ENCODE measurements around the gene NAP1L4.

DNA sequence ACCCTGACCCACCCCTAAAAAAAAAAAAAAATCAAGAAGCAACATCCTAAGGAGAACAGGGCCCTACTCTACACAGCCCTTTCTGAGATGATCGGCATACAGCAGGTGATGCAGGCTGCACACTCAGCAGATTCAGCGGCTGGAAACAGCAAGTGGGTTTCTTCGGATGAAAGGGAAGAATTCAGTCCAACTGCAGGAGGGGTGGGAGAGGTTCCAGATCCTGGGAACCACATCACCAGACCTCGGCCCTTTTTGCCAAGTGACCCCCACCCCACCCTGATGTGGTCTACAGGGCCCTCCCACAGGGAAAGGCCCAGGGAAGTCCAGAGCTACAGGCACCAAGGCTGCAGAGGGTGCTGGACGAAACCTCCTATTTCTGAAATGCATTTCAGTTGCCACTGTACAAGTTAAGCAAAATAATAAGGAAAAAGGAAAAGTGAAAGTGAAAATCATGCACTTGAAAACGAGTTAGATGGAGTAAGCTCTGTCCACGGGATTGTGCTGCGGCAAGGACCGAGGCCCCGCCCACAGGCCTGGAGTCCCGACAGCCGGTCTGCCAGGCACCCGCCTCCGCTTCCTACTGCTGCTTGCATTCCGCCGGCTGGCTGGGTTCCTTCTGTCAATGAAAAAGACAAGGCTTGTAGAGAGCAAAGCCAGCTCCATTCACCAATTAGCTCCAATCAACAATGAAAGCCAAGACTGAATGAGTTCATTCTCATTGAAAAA lies 46.9 kb downstream of the NAP1L4 start:
- TF ChIP-seq, protein P1, sequence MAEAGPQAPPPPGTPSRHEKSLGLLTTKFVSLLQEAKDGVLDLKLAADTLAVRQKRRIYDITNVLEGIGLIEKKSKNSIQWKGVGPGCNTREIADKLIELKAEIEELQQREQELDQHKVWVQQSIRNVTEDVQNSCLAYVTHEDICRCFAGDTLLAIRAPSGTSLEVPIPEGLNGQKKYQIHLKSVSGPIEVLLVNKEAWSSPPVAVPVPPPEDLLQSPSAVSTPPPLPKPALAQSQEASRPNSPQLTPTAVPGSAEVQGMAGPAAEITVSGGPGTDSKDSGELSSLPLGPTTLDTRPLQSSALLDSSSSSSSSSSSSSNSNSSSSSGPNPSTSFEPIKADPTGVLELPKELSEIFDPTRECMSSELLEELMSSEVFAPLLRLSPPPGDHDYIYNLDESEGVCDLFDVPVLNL (CRISPR knock-in tag; IDR thresholded peaks at IDR 0.05; ENCODE audit: borderline replicate concordance, low read depth) = no peak
- TF ChIP-seq, protein P2, sequence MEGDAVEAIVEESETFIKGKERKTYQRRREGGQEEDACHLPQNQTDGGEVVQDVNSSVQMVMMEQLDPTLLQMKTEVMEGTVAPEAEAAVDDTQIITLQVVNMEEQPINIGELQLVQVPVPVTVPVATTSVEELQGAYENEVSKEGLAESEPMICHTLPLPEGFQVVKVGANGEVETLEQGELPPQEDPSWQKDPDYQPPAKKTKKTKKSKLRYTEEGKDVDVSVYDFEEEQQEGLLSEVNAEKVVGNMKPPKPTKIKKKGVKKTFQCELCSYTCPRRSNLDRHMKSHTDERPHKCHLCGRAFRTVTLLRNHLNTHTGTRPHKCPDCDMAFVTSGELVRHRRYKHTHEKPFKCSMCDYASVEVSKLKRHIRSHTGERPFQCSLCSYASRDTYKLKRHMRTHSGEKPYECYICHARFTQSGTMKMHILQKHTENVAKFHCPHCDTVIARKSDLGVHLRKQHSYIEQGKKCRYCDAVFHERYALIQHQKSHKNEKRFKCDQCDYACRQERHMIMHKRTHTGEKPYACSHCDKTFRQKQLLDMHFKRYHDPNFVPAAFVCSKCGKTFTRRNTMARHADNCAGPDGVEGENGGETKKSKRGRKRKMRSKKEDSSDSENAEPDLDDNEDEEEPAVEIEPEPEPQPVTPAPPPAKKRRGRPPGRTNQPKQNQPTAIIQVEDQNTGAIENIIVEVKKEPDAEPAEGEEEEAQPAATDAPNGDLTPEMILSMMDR (IDR thresholded peaks at IDR 0.05) = no peak
- TF ChIP-seq ETV6 (CRISPR knock-in tag; IDR thresholded peaks at IDR 0.05) (no peak), ESRRA (CRISPR knock-in tag; IDR thresholded peaks at IDR 0.05; ENCODE audit: borderline replicate concordance) (no peak)
- TF ChIP-seq, protein P3, sequence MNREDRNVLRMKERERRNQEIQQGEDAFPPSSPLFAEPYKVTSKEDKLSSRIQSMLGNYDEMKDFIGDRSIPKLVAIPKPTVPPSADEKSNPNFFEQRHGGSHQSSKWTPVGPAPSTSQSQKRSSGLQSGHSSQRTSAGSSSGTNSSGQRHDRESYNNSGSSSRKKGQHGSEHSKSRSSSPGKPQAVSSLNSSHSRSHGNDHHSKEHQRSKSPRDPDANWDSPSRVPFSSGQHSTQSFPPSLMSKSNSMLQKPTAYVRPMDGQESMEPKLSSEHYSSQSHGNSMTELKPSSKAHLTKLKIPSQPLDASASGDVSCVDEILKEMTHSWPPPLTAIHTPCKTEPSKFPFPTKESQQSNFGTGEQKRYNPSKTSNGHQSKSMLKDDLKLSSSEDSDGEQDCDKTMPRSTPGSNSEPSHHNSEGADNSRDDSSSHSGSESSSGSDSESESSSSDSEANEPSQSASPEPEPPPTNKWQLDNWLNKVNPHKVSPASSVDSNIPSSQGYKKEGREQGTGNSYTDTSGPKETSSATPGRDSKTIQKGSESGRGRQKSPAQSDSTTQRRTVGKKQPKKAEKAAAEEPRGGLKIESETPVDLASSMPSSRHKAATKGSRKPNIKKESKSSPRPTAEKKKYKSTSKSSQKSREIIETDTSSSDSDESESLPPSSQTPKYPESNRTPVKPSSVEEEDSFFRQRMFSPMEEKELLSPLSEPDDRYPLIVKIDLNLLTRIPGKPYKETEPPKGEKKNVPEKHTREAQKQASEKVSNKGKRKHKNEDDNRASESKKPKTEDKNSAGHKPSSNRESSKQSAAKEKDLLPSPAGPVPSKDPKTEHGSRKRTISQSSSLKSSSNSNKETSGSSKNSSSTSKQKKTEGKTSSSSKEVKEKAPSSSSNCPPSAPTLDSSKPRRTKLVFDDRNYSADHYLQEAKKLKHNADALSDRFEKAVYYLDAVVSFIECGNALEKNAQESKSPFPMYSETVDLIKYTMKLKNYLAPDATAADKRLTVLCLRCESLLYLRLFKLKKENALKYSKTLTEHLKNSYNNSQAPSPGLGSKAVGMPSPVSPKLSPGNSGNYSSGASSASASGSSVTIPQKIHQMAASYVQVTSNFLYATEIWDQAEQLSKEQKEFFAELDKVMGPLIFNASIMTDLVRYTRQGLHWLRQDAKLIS (CRISPR knock-in tag; IDR thresholded peaks at IDR 0.05; ENCODE audit: borderline replicate concordance) = no peak
- TF ChIP-seq, protein P4, sequence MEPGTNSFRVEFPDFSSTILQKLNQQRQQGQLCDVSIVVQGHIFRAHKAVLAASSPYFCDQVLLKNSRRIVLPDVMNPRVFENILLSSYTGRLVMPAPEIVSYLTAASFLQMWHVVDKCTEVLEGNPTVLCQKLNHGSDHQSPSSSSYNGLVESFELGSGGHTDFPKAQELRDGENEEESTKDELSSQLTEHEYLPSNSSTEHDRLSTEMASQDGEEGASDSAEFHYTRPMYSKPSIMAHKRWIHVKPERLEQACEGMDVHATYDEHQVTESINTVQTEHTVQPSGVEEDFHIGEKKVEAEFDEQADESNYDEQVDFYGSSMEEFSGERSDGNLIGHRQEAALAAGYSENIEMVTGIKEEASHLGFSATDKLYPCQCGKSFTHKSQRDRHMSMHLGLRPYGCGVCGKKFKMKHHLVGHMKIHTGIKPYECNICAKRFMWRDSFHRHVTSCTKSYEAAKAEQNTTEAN (CRISPR knock-in tag; IDR thresholded peaks at IDR 0.05) = no peak

Measured in WTC11 (cell line).